K562 (cell line): ENCODE measurements around the gene MYO18B.

Experiments used
- POLR2AphosphoS5 ChIP-seq: IDR thresholded peaks from 2 replicates; pipeline ENCODE4 v1.6.1; 2011; ENCODE audit warnings: mild to moderate bottlenecking, low read depth, low read length, moderate library complexity; ENCODE audit not compliant: control insufficient read depth, insufficient read depth
- TF ChIP-seq, protein P1 (sequence below), 3 experiments: IDR thresholded peaks in 2 of 3; conservative IDR thresholded peaks in 1 of 3; 2 replicates each; pipeline ENCODE4 v1.5.1; 2011 to 2012; ENCODE audit warnings: low read length in 3 of 3, mild to moderate bottlenecking in 3 of 3, control low read depth in 2 of 3, improper control_type of control experiment in 1 of 3, inconsistent platforms in 1 of 3, low read depth in 1 of 3, mixed read lengths in 1 of 3, moderate library complexity in 1 of 3; ENCODE audit not compliant: insufficient read depth in 2 of 3

DNA sequence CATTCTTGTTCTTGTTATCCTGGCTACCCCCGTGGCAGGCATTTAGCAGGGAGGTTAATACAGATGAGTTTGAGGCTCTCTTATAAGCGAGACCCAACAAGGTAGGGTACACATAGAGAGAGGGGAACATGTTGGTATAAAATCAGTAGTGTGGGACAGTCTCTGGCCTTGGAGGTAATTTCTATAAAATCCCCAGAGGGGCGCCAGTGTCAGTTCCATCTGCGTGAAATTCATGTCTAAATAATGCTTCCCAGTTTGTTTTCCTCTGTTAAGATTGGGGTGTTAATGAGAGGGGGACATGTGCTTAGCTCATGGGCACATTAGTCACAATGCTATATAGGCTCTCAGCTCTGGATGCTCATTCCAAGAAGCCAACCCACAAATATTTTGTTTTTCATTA is 150.7 kb downstream of the MYO18B start:
- no peak for TF ChIP-seq POLR2AphosphoS5
- TF ChIP-seq, protein P1, sequence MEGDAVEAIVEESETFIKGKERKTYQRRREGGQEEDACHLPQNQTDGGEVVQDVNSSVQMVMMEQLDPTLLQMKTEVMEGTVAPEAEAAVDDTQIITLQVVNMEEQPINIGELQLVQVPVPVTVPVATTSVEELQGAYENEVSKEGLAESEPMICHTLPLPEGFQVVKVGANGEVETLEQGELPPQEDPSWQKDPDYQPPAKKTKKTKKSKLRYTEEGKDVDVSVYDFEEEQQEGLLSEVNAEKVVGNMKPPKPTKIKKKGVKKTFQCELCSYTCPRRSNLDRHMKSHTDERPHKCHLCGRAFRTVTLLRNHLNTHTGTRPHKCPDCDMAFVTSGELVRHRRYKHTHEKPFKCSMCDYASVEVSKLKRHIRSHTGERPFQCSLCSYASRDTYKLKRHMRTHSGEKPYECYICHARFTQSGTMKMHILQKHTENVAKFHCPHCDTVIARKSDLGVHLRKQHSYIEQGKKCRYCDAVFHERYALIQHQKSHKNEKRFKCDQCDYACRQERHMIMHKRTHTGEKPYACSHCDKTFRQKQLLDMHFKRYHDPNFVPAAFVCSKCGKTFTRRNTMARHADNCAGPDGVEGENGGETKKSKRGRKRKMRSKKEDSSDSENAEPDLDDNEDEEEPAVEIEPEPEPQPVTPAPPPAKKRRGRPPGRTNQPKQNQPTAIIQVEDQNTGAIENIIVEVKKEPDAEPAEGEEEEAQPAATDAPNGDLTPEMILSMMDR (IDR thresholded peaks at IDR 0.05 in 2 of 3, conservative IDR thresholded peaks at IDR 0.05 in 1 of 3; ENCODE audit: insufficient read depth in 2 of 3, low read depth in 1 of 3, low read length in 3 of 3), result 0 out of 6 replicates have a peak, but pooled peaks of 1 of the 3 experiments have one; percentile 3
